Measurements from ENCODE around the gene RANBP10. TPM values are rescaled to one million over a fixed set of nuclear protein-coding genes. Genes with fewer than 3 reads are reported as not detected.
A peak's percentile ranks its signal among the peaks of the same experiment; 100 is the strongest.

RANBP10 gene
- total RNA-seq, 6 donors from 2014 or later: 6.5 to 50.3 (median 17.0) TPM

DNA sequence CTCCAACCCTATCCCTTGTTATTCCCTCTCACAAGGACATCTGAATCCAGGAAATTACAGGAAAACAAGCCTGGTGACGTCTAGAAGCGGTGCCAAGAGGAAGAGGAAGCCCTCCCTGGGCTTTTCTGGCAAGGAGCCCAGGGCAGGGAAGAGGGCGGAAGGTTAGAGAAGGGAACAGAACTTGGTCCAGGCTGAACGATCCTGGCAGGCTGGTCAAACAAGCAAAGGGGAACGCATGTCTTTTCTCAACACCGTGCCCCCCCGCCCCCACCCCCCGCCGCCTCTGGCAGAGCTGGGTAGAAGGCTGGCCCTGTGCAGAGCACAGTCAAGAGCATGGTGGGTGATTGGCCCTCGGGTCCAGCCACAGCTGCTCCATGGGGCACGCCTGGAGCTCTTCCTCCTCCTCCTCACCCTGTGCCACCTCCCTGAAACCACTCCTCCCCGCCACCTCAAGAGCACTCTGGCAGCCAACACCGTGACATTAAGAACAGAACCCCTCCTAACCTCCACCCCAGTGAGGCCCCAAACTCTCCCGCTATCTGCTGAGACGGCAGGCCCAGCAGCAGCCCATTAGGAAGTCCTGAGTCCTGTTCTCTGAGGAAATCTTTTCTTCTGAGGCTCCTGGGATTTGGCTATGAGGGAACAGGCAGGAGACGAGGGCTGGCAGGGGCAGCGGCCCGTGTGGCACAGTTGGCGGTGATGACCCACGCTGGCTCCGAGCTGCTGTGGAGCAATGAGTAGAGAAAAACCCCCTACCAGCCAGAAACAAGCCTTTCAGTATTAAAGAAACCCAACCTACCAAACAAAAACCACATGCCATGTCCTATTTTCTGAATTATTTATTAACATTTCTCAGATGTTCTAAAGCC lies 132.4 kb downstream of the RANBP10 start:
- Histone ChIP-seq H3K36me3 (peaks cover 0 to 6% (median 2%) of the 10 kb centered on the region in 4 donors), H3K9me3 (no peaks in the 10 kb centered on the region), H3K27me3 (no peaks in the 10 kb centered on the region), H3K4me3 (peak overlapping the region in 2 of 4 donors; percentile 4 to 17), H3K27ac (peak overlapping the region; percentile 76 to 90 (median 88)), H3K4me1 (peaks cover 34 to 56% (median 43%) of the 10 kb centered on the region in 4 donors)
- ATAC-seq (ENCODE audit: low FRiP score in 2 of 2) (peak; percentile 62 to 75), DNase-seq (peak; percentile 67 to 83)
- 27 to 33% methylated on average over 19 to 21 of the region's 21 CpGs for WGBS, 2 donors
- TF ChIP-seq, protein P1, sequence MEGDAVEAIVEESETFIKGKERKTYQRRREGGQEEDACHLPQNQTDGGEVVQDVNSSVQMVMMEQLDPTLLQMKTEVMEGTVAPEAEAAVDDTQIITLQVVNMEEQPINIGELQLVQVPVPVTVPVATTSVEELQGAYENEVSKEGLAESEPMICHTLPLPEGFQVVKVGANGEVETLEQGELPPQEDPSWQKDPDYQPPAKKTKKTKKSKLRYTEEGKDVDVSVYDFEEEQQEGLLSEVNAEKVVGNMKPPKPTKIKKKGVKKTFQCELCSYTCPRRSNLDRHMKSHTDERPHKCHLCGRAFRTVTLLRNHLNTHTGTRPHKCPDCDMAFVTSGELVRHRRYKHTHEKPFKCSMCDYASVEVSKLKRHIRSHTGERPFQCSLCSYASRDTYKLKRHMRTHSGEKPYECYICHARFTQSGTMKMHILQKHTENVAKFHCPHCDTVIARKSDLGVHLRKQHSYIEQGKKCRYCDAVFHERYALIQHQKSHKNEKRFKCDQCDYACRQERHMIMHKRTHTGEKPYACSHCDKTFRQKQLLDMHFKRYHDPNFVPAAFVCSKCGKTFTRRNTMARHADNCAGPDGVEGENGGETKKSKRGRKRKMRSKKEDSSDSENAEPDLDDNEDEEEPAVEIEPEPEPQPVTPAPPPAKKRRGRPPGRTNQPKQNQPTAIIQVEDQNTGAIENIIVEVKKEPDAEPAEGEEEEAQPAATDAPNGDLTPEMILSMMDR (IDR thresholded peaks at IDR 0.05): no peak
- TF ChIP-seq EP300 (IDR thresholded peaks at IDR 0.05): peak in 3 of 4 donors; percentile 67 to 79 (median 68)
- peak; percentile 68 to 83 for TF ChIP-seq POLR2AphosphoS5 (IDR thresholded peaks at IDR 0.05)
- no peak for TF ChIP-seq POLR2A (IDR thresholded peaks at IDR 0.05)

Small RNAs within 50 kb of the gene (small RNA-seq; reads per million reads assigned to genes)
- 0 reads per million in 4 donors for gene AC040162.2

Other genes with a start within 250 kb of the RANBP10 start
- 10 to 100 TPM; 29.7 to 42.6 (median 34.2) TPM for gene CTCF, start 244.0 kb downstream of the RANBP10 start, total RNA-seq
- gene CARMIL2, start 161.4 kb downstream of the RANBP10 start, total RNA-seq: 10 to 100 TPM in 1 of 6 donors, 1 to 10 TPM in 5; 1.8 to 55.5 (median 4.0) TPM
- 10 to 100 TPM; 15.8 to 25.1 (median 18.8) TPM for gene ACD, start 146.3 kb downstream of the RANBP10 start, total RNA-seq
- gene PARD6A, start 145.6 kb downstream of the RANBP10 start, total RNA-seq: 1 to 10 TPM; 2.1 to 9.3 (median 6.6) TPM
- 10 to 100 TPM; 18.2 to 50.3 (median 28.5) TPM for gene ENKD1, start 139.8 kb downstream of the RANBP10 start, total RNA-seq
- 10 to 100 TPM in 1 of 6 donors, 1 to 10 TPM in 5; 1.2 to 22.0 (median 5.2) TPM for gene C16orf86, start 139.7 kb downstream of the RANBP10 start, total RNA-seq
- 10 to 100 TPM; 14.3 to 21.0 (median 17.0) TPM for gene GFOD2, start 87.2 kb downstream of the RANBP10 start, total RNA-seq
- gene TSNAXIP1, start 329 bp upstream of the RANBP10 start, total RNA-seq: 10 to 100 TPM in 1 of 6 donors, 1 to 10 TPM in 4, under 1 TPM in 1; 0.66 to 13.1 (median 4.4) TPM
- 10 to 100 TPM; 28.3 to 66.3 (median 34.3) TPM for gene THAP11, start 35.8 kb upstream of the RANBP10 start, total RNA-seq
- 100 to 1,000 TPM in 2 of 6 donors, 10 to 100 TPM in 4; 50.2 to 203 (median 78.3) TPM for gene NUTF2, start 40.4 kb upstream of the RANBP10 start, total RNA-seq
- gene CENPT, start 41.1 kb upstream of the RANBP10 start, total RNA-seq: 100 to 1,000 TPM in 1 of 6 donors, 10 to 100 TPM in 5; 30.6 to 201 (median 50.6) TPM
- 100 to 1,000 TPM in 1 of 6 donors, 10 to 100 TPM in 5; 41.6 to 101 (median 65.0) TPM for gene EDC4, start 66.5 kb upstream of the RANBP10 start, total RNA-seq
- 1 to 10 TPM in 5 of 6 donors, not detected in 1; 1.6 to 4.2 (median 2.3) TPM for gene NRN1L, start 78.3 kb upstream of the RANBP10 start, total RNA-seq
- 10 to 100 TPM; 21.9 to 36.5 (median 31.5) TPM for gene PSKH1, start 86.7 kb upstream of the RANBP10 start, total RNA-seq
- 1 to 10 TPM; 1.6 to 4.2 (median 2.4) TPM for gene CTRL, start 125.3 kb upstream of the RANBP10 start, total RNA-seq
- gene PSMB10, start 130.3 kb upstream of the RANBP10 start, total RNA-seq: 100 to 1,000 TPM in 1 of 6 donors, 10 to 100 TPM in 5; 48.2 to 106 (median 60.6) TPM
- 100 to 1,000 TPM in 1 of 6 donors, 10 to 100 TPM in 5; 21.9 to 117 (median 26.1) TPM for gene LCAT, start 137.6 kb upstream of the RANBP10 start, total RNA-seq
- 100 to 1,000 TPM in 3 of 6 donors, 10 to 100 TPM in 3; 54.6 to 276 (median 98.3) TPM for gene SLC12A4, start 162.1 kb upstream of the RANBP10 start, total RNA-seq
- gene DPEP3, start 173.9 kb upstream of the RANBP10 start, total RNA-seq: 1 to 10 TPM in 1 of 6 donors, under 1 TPM in 3, not detected in 2; 0.15 to 1.0 (median 0.30) TPM
- 10 to 100 TPM in 5 of 6 donors, 1 to 10 TPM in 1; 7.1 to 56.6 (median 23.0) TPM for gene DPEP2, start 192.9 kb upstream of the RANBP10 start, total RNA-seq
- not detected for gene DPEP2NB, start 209.4 kb upstream of the RANBP10 start, total RNA-seq
- 10 to 100 TPM in 4 of 6 donors, 1 to 10 TPM in 2; 4.4 to 13.2 (median 12.1) TPM for gene DDX28, start 216.7 kb upstream of the RANBP10 start, total RNA-seq
- gene DUS2, start 216.7 kb upstream of the RANBP10 start, total RNA-seq: 10 to 100 TPM; 12.7 to 28.3 (median 16.8) TPM